Naive thymus-derived CD8-positive, alpha-beta T cell (primary cell): ENCODE measurements around the gene NCOA6. TPM values are rescaled to one million over a fixed set of nuclear protein-coding genes. Genes with fewer than 3 reads are reported as not detected.

ENCODE experiments used
- ATAC-seq, 2 donors: fragments of 150-1000 bp; cut with Tn5 transposase in 1 of 2; sonication (Bioruptor Pico), chemical (Tn5 transposase) in 1 of 2; 1 replicate in 1 of 2; 2 replicates in 1 of 2; pipeline ENCODE4 v1.10.0; 2021; ENCODE audit warnings: mild to moderate bottlenecking in 2 of 2, moderate library complexity in 2 of 2
- POLR2A ChIA-PET: fragments of 350-600 bp; sonication (Branson Sonifier 250); formaldehyde crosslinking; loops from one replicate; lab custom pipeline; 2021; ENCODE audit warnings: antibody characterized with exemption; lab: Charles Lee
- DNase-seq, 10 donors: peaks; one replicate each; pipeline versions ENCODE4 v3.0.0 to v3.0.0-alpha.2; 2020 to 2022
- H3K27ac Mint-ChIP-seq, 10 donors: one replicate each; pipeline ENCODE4 v1.8.0; 2020 to 2022; ENCODE audit warnings: mild to moderate bottlenecking in 10 of 10, mixed read lengths in 10 of 10, moderate library complexity in 4 of 10, inconsistent platforms in 1 of 10
- H3K27me3 Mint-ChIP-seq, 5 donors: one replicate each; pipeline ENCODE4 v1.8.0; 2021 to 2022; ENCODE audit warnings: mixed read lengths in 5 of 5
- H3K36me3 Mint-ChIP-seq, 3 donors: one replicate each; pipeline ENCODE4 v1.8.0; 2020 to 2022; ENCODE audit warnings: mixed read lengths in 3 of 3, mild to moderate bottlenecking in 2 of 3, inconsistent platforms in 1 of 3
- H3K4me1 Mint-ChIP-seq, 4 donors: one replicate each; pipeline ENCODE4 v1.8.0; 2021 to 2022; ENCODE audit warnings: mixed read lengths in 4 of 4
- H3K4me3 Mint-ChIP-seq, 10 donors: one replicate each; pipeline ENCODE4 v1.8.0; 2020 to 2022; ENCODE audit warnings: mild to moderate bottlenecking in 10 of 10, mixed read lengths in 10 of 10, moderate library complexity in 6 of 10, inconsistent platforms in 1 of 10
- H3K9me3 Mint-ChIP-seq, 9 donors: one replicate each; pipeline ENCODE4 v1.8.0; 2020 to 2022; ENCODE audit warnings: mixed read lengths in 9 of 9, mild to moderate bottlenecking in 3 of 9, inconsistent platforms in 1 of 9, moderate library complexity in 1 of 9
- polyA plus RNA-seq, 3 donors: library from polyadenylated mRNA; unstranded; fragments of 300-500 nt; fragmentation: Illumina TruSeq; gene quantifications; one replicate each; pipeline ENCODE4 v1.2.3, GENCODE V29; 2021
- total RNA-seq, 8 experiments: library from RNA in 2 of 8; stranded (reverse) in 2 of 8; gene quantifications; one replicate each; pipeline ENCODE4 v1.2.3 and lab custom pipeline; 2021 to 2026

Gene NCOA6
- total and polyA plus RNA-seq, 5 experiments from 2014 or later = 2.8 to 29.2 (median 8.2) TPM

DNA sequence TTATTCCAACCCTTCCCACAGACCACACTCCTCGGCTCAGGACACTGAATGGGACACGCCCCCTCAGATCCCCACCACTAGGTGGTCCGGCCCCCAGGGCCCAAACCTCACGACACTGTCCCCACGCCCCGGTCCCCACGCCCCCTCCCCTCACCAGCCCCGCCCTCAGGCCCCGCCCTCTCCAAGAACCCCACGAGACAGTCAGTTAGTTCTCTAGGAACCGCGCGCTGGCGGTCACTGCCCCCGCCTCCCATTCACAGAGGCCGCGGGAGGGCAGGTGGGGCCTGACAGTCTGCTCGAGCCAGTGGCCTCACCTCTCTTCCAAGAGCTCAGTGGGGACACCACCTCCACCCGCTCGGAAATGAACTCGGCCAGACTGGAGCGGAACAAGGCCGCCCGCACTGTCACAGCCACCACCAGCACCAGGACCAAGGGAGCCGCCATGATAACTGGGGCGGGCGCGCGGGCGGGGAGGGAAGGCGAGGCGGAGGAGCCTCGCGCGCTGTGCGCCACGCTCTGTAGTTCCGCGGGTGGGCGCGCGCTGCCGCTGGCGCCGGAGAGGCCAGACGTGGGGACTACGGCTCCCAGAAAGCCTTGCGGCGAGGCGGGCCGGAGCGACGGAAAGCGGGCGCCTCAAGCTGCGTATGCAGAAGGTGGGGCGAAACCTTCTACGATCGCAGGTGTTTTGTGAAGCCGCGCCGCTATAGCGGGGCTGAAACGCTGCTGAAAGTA is 148.6 kb downstream of the NCOA6 start, which contains the start of gene PIGU:
Gene PIGU, minus strand, starts transcription at position 451 of the 732 bp plus-strand sequence. Its CDS starts 7 bp downstream, at position 444.
- ATAC-seq = peak; percentile 95
- H3K4me1 Mint-ChIP-seq = peaks cover 9 to 34% (median 18%) of the 10 kb centered on the region in 4 donors
- H3K27ac Mint-ChIP-seq = peak within 1 kb of the TSS; percentile 88 to 98 (median 98)
- peak; percentile 89 to 97 (median 96) for DNase-seq
- H3K36me3 Mint-ChIP-seq = peaks cover 0 to 3% (median 0%) of the 10 kb centered on the region in 3 donors
- H3K27me3 Mint-ChIP-seq = no peaks in the 10 kb centered on the region
- peak within 1 kb of the TSS; percentile 95 to 98 (median 97) for H3K4me3 Mint-ChIP-seq
- H3K9me3 Mint-ChIP-seq = no peaks in the 10 kb centered on the region
- POLR2A ChIA-PET = interaction anchor here (0.6 to 2.3 kb wide), 10 partner anchors 13 to 987 kb away, joined by 3 to 17 read pairs (median 4); partner anchors contain the start of genes AHCY, DYNLRB1, ITCH and MAP1LC3A

DNA sequence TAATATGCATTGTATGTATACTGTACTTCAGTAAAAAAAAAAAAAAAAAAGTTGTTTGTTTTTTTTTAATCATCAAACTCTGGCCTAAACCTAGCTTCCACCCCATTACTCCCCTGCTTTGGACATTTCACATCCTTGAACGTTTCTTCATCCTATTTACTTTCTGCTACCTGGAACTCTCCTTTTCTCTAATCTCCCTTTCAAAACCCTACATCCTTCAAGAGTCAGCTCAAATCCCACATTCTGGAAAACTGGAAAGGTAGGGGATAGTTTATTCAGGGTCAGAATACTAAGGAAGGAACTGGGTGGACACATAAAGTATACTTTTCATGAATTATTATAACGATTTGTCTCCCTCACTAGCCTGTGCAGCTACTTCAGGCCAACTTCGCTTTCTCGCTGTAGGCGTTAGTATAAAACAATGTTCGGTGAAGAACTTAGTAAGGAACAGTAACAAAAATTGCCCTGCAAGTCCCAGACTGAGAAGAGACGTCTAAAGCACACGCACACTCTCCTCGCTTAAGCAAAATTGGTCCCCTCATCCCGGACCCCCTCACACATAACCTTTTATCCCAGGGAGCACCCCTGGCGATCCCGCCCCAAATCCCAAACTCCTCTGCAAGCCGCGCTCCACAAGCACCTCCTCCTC is 149.3 kb downstream of the NCOA6 start:
- POLR2A ChIA-PET = interaction anchor here (1.3 to 2.3 kb wide), 5 partner anchors 12 to 313 kb away, joined by 4 to 17 read pairs (median 5); partner anchors contain the start of genes ITCH, MAP1LC3A and TP53INP2
- ATAC-seq = no peak

GRCh38 chr20:34675561-34675960 is 149.9 kb downstream of the NCOA6 start:
- POLR2A ChIA-PET = no interaction called here

More for the DNA sequence above, 149.3 kb downstream of the NCOA6 start:
- H3K4me1 Mint-ChIP-seq = peaks cover 9 to 34% (median 18%) of the 10 kb centered on the region in 4 donors
- H3K27ac Mint-ChIP-seq = peak overlapping the region; percentile 88 to 98 (median 98)
- no peaks in the 10 kb centered on the region for H3K9me3 Mint-ChIP-seq
- peak in 1 of 10 donors; percentile 3 for DNase-seq
- H3K36me3 Mint-ChIP-seq = peaks cover 0 to 3% (median 0%) of the 10 kb centered on the region in 3 donors
- H3K27me3 Mint-ChIP-seq = no peaks in the 10 kb centered on the region
- peak overlapping the region; percentile 95 to 98 (median 97) for H3K4me3 Mint-ChIP-seq

GRCh38 chr20:34673412-34673811 is 152.0 kb downstream of the NCOA6 start:
- POLR2A ChIA-PET = interaction anchor here (0.6 to 0.7 kb wide), 3 partner anchors 27 to 565 kb away, joined by 3 to 4 read pairs (median 3); no protein-coding TSS in a partner anchor
- DNase-seq = no peak
- H3K9me3 Mint-ChIP-seq = peaks cover 0 to 3% (median 0%) of the 10 kb centered on the region in 9 donors
- H3K36me3 Mint-ChIP-seq = peaks cover 0 to 8% (median 3%) of the 10 kb centered on the region in 3 donors
- H3K27ac Mint-ChIP-seq = no peak overlapping the region
- no peaks in the 10 kb centered on the region for H3K27me3 Mint-ChIP-seq
- H3K4me1 Mint-ChIP-seq = peaks cover 9 to 42% (median 18%) of the 10 kb centered on the region in 4 donors
- H3K4me3 Mint-ChIP-seq = no peak overlapping the region
- no peak for ATAC-seq

More at GRCh38 chr20:34675561-34675960, 149.9 kb downstream of the NCOA6 start:
- Mint-ChIP-seq H3K4me3 (peak overlapping the region in 8 of 10 donors; percentile 30 to 98 (median 96)), H3K4me1 (peaks cover 12 to 37% (median 18%) of the 10 kb centered on the region in 4 donors), H3K9me3 (no peaks in the 10 kb centered on the region), H3K27ac (peak overlapping the region in 4 of 10 donors; percentile 36 to 98 (median 75)), H3K27me3 (no peaks in the 10 kb centered on the region), H3K36me3 (peaks cover 0 to 3% (median 0%) of the 10 kb centered on the region in 3 donors)
- no peak for DNase-seq
- no peak for ATAC-seq

DNA sequence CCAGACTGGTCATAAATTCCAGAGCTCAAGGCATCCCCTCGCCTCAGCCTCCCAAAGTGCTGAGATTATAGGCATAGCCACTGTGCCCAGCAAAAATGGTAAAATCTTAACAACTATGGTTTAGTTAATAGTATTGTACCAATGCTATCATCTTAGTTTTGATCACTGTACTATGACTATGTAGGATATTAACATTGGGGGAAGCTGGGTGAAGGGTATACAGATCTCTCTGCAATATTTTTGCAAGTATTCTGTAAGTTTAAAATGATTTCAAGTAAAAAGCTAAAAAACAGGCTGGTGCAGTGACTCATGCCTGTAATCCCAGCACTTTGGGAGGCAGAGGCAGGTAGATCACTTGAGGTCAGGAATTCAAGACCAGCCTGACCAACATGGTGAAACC is 156.4 kb downstream of the NCOA6 start:
- Mint-ChIP-seq H3K27ac (no peak overlapping the region), H3K9me3 (peaks cover 0 to 3% (median 0%) of the 10 kb centered on the region in 9 donors), H3K36me3 (peaks cover 0 to 8% (median 3%) of the 10 kb centered on the region in 3 donors), H3K4me3 (no peak overlapping the region), H3K4me1 (peaks cover 0 to 21% (median 4%) of the 10 kb centered on the region in 4 donors), H3K27me3 (no peaks in the 10 kb centered on the region)
- POLR2A ChIA-PET = no interaction called here
- no peak for DNase-seq
- no peak for ATAC-seq

Other genes starting within 250 kb of the NCOA6 start
- gene PIGU, start 148.6 kb downstream of the NCOA6 start, total RNA-seq = 10 to 100 TPM; 11.4 to 14.0 TPM
- gene PIGU, start 148.6 kb downstream of the NCOA6 start, polyA plus RNA-seq = 10 to 100 TPM; 18.3 to 25.4 (median 23.2) TPM
- gene TP53INP2, start 121.3 kb downstream of the NCOA6 start, total RNA-seq = 1 to 10 TPM; 1.7 to 1.8 TPM
- gene TP53INP2, start 121.3 kb downstream of the NCOA6 start, polyA plus RNA-seq = under 1 TPM; 0.08 to 0.64 (median 0.53) TPM
- 10 to 100 TPM; 42.1 to 43.3 TPM for gene GGT7, start 47.2 kb upstream of the NCOA6 start, total RNA-seq
- 1 to 10 TPM; 3.9 to 9.4 (median 8.0) TPM for gene GGT7, start 47.2 kb upstream of the NCOA6 start, polyA plus RNA-seq
- gene ACSS2, start 51.0 kb upstream of the NCOA6 start, total RNA-seq = 10 to 100 TPM; 27.2 to 27.9 TPM
- gene ACSS2, start 51.0 kb upstream of the NCOA6 start, polyA plus RNA-seq = 10 to 100 TPM in 2 of 3 donors, 1 to 10 TPM in 1; 9.1 to 10.9 (median 10.4) TPM
- gene GSS, start 130.2 kb upstream of the NCOA6 start, total RNA-seq = 10 to 100 TPM; 41.0 to 42.4 TPM
- 10 to 100 TPM; 29.3 to 41.7 (median 34.4) TPM for gene GSS, start 130.2 kb upstream of the NCOA6 start, polyA plus RNA-seq
- gene MYH7B, start 130.2 kb upstream of the NCOA6 start, total RNA-seq = under 1 TPM; 0.82 to 0.83 TPM
- under 1 TPM in 1 of 3 donors, not detected in 2; 0.49 TPM for gene MYH7B, start 130.2 kb upstream of the NCOA6 start, polyA plus RNA-seq